Endodermal cell (in vitro differentiated cells): ENCODE measurements around the gene CACFD1. TPM values are rescaled to one million over a fixed set of nuclear protein-coding genes. Genes with fewer than 3 reads are reported as not detected.

Experiments
- DNase-seq: peaks from one replicate; pipeline ENCODE4 v3.0.0-alpha.2; 2017
- H3K27ac ChIP-seq: 2 replicates; pipeline ENCODE4 v1.5.1; 2013; ENCODE audit warnings: mild to moderate bottlenecking, low read depth, low read length, moderate library complexity
- H3K27me3 ChIP-seq: 2 replicates; pipeline ENCODE4 v1.6.1; 2013; ENCODE audit warnings: mild to moderate bottlenecking, low read length, moderate library complexity; ENCODE audit not compliant: insufficient read depth, control insufficient read depth, poor library complexity, severe bottlenecking
- H3K36me3 ChIP-seq: 2 replicates; pipeline ENCODE4 v1.7.0; 2013; ENCODE audit warnings: mild to moderate bottlenecking, low read length, moderate library complexity; ENCODE audit not compliant: control insufficient read depth, insufficient read depth
- H3K4me1 ChIP-seq: one replicate; pipeline ENCODE4 v1.7.0; 2013; ENCODE audit warnings: low read length; ENCODE audit not compliant: control insufficient read depth, insufficient read depth
- H3K4me3 ChIP-seq: 2 replicates; pipeline ENCODE4 v1.5.1; 2013; ENCODE audit warnings: mild to moderate bottlenecking, low read length, moderate library complexity
- H3K9ac ChIP-seq: 2 replicates; pipeline ENCODE4 v1.6.1; 2013; ENCODE audit warnings: mild to moderate bottlenecking, low read length, moderate library complexity; ENCODE audit not compliant: poor library complexity, severe bottlenecking; ENCODE audit errors: extremely low read depth
- H3K9me3 ChIP-seq: 2 replicates; pipeline ENCODE4 v1.6.1; 2013; ENCODE audit warnings: mild to moderate bottlenecking, low read length, moderate library complexity; ENCODE audit not compliant: control insufficient read depth
- H3K27ac Mint-ChIP-seq: 2 replicates; pipeline ENCODE4 v1.8.0; 2020; ENCODE audit warnings: mixed read lengths
- H3K27me3 Mint-ChIP-seq: 2 replicates; pipeline ENCODE4 v1.8.0; 2021; ENCODE audit warnings: mild to moderate bottlenecking, mixed read lengths; ENCODE audit not compliant: insufficient read depth
- H3K36me3 Mint-ChIP-seq: 2 replicates; pipeline ENCODE4 v1.8.0; 2020; ENCODE audit warnings: low read depth, mixed read lengths
- H3K4me1 Mint-ChIP-seq: 2 replicates; pipeline ENCODE4 v1.8.0; 2020; ENCODE audit warnings: mixed read lengths
- H3K4me3 Mint-ChIP-seq: 2 replicates; pipeline ENCODE4 v1.8.0; 2020; ENCODE audit warnings: mild to moderate bottlenecking, moderate library complexity, mixed read lengths
- H3K9me3 Mint-ChIP-seq: 2 replicates; pipeline ENCODE4 v1.8.0; 2020; ENCODE audit warnings: mild to moderate bottlenecking, mixed read lengths
- CTCF ChIP-seq: fragments of 200-600 bp; sonication (generic); conservative IDR thresholded peaks from 2 replicates; pipeline ENCODE4 v1.5.0; 2021; ENCODE audit warnings: antibody characterized with exemption, mild to moderate bottlenecking
- WGBS, 2 experiments: methylation state at CpG; one replicate each; pipeline versions ENCODE4 v1.1.5 to v1.1.7; 2013; ENCODE audit warnings: missing lambda C conversion rate in 2 of 2, mixed read lengths in 1 of 2; ENCODE audit not compliant: insufficient coverage in 1 of 2, insufficient read length in 1 of 2; 5-methylcytosine and 5-hydroxymethylcytosine counted together
- total RNA-seq, 2 donors: library from RNA; stranded (reverse); fragmentation: NEBNext Ultra II Directional in 1 of 2; extraction: Animal tissue kit (Norgen Biotek cat#: 25700) in 1 of 2; gene quantifications; 2 replicates in 1 of 2; 3 replicates in 1 of 2; pipeline ENCODE4 v1.2.1, GENCODE V29; 2021

The CACFD1 gene
- total RNA-seq, 2 donors from 2014 or later: 30.6 to 35.0 TPM

- WGBS, 2 experiments: 89 to 92% methylated on average over 15 to 24 of the region's 24 CpGs
- no peak for DNase-seq
Measured at GRCh38 chr9:133494636-133495326, 35.0 kb downstream of the CACFD1 start.

GRCh38 chr9:133495327-133496293 is 35.8 kb downstream of the CACFD1 start:
- Histone ChIP-seq H3K36me3 (no peaks in the 10 kb centered on the region), H3K27ac (no peak overlapping the region), H3K27me3 (no peaks in the 10 kb centered on the region), H3K4me1 (no peaks in the 10 kb centered on the region), H3K9ac (no peak overlapping the region), H3K9me3 (no peaks in the 10 kb centered on the region), H3K4me3 (no peak overlapping the region)
- WGBS, 2 experiments: 89 to 100% methylated on average over 7 to 24 of the region's 24 CpGs
- Mint-ChIP-seq H3K9me3 (no peaks in the 10 kb centered on the region), H3K4me3 (no peak overlapping the region), H3K27me3 (no peaks in the 10 kb centered on the region), H3K36me3 (no peaks in the 10 kb centered on the region), H3K4me1 (no peaks in the 10 kb centered on the region), H3K27ac (no peak overlapping the region)
- no peak for DNase-seq
- no peak for TF ChIP-seq CTCF

More at GRCh38 chr9:133494636-133495326, 35.0 kb downstream of the CACFD1 start:
- H3K27ac Mint-ChIP-seq: no peak overlapping the region
- H3K4me3 Mint-ChIP-seq: no peak overlapping the region
- no peaks in the 10 kb centered on the region for H3K9me3 Mint-ChIP-seq
- H3K9ac ChIP-seq: no peak overlapping the region
- no peaks in the 10 kb centered on the region for H3K36me3 ChIP-seq
- no peak for TF ChIP-seq CTCF
- no peaks in the 10 kb centered on the region for H3K9me3 ChIP-seq
- H3K4me3 ChIP-seq: no peak overlapping the region
- H3K27ac ChIP-seq: no peak overlapping the region
- H3K4me1 Mint-ChIP-seq: no peaks in the 10 kb centered on the region
- H3K27me3 Mint-ChIP-seq: no peaks in the 10 kb centered on the region
- no peaks in the 10 kb centered on the region for H3K36me3 Mint-ChIP-seq
- no peaks in the 10 kb centered on the region for H3K4me1 ChIP-seq
- no peaks in the 10 kb centered on the region for H3K27me3 ChIP-seq

GRCh38 chr9:133496861-133497842 is 37.4 kb downstream of the CACFD1 start:
- Histone ChIP-seq H3K36me3 (no peaks in the 10 kb centered on the region), H3K4me1 (no peaks in the 10 kb centered on the region), H3K4me3 (no peak overlapping the region), H3K9ac (no peak overlapping the region), H3K27ac (no peak overlapping the region), H3K27me3 (no peaks in the 10 kb centered on the region), H3K9me3 (peaks cover 7% of the 10 kb centered on the region)
- TF ChIP-seq CTCF: no peak
- no peak overlapping the region for H3K27ac Mint-ChIP-seq
- H3K9me3 Mint-ChIP-seq: peaks cover 13% of the 10 kb centered on the region
- H3K4me3 Mint-ChIP-seq: no peak overlapping the region
- DNase-seq: no peak
- H3K27me3 Mint-ChIP-seq: no peaks in the 10 kb centered on the region
- no peaks in the 10 kb centered on the region for H3K4me1 Mint-ChIP-seq
- WGBS, 2 experiments: 90% methylated on average over 31 to 35 of the region's 35 CpGs
- no peaks in the 10 kb centered on the region for H3K36me3 Mint-ChIP-seq
